Stomach (tissue), 4 donors: ENCODE data around the gene C1orf50.
"Not testable (repeated sequence)": the region's sequence is repeated elsewhere in the genome, so short reads cannot be mapped to it uniquely, and the experiment has no call there.

Source experiments
- POLR2A ChIP-seq, 4 donors: fragments of 450-650 bp; IDR thresholded peaks; one replicate each; pipeline ENCODE4 v1.6.1; 2016; ENCODE audit warnings: antibody characterized with exemption in 4 of 4, control low read depth in 2 of 4, mild to moderate bottlenecking in 1 of 4, moderate library complexity in 1 of 4
- POLR2AphosphoS5 ChIP-seq, 3 donors: sonication (generic); formaldehyde crosslinking; IDR thresholded peaks; one replicate each; pipeline ENCODE4 v1.6.1; 2016; ENCODE audit warnings: antibody characterized with exemption in 3 of 3
- TF ChIP-seq, protein P1 (sequence below), 7 experiments: fragments of 450-650 bp in 4 of 7; fragments of 200-600 bp in 3 of 7; sonication (generic) in 3 of 7; IDR thresholded peaks; one replicate each; pipeline ENCODE4 v1.5.1; 2016 to 2019; ENCODE audit warnings: antibody characterized with exemption in 7 of 7, control low read depth in 2 of 7, mild to moderate bottlenecking in 1 of 7

DNA sequence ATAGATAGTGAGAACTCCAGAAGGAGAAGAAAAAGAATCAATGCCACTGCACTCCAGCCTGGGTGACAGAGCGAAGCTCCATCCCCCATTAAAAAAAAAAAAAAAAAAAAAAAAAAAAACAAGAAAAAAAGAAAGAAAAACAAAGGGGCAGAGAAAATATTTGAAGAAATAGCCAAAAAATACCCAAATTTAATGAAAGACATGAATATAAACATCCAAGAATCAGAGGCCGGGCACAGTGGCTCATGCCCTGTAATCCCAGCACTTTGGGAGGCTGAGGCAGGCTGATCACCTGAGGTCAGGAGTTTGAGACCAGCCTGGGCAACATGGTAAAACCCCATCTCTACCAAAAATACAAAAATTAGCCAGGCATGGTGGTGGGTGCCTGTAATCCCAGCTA is 44.6 kb upstream of the C1orf50 start:
- TF ChIP-seq, protein P1, sequence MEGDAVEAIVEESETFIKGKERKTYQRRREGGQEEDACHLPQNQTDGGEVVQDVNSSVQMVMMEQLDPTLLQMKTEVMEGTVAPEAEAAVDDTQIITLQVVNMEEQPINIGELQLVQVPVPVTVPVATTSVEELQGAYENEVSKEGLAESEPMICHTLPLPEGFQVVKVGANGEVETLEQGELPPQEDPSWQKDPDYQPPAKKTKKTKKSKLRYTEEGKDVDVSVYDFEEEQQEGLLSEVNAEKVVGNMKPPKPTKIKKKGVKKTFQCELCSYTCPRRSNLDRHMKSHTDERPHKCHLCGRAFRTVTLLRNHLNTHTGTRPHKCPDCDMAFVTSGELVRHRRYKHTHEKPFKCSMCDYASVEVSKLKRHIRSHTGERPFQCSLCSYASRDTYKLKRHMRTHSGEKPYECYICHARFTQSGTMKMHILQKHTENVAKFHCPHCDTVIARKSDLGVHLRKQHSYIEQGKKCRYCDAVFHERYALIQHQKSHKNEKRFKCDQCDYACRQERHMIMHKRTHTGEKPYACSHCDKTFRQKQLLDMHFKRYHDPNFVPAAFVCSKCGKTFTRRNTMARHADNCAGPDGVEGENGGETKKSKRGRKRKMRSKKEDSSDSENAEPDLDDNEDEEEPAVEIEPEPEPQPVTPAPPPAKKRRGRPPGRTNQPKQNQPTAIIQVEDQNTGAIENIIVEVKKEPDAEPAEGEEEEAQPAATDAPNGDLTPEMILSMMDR (IDR thresholded peaks at IDR 0.05) = not testable (repeated sequence)
- not testable (repeated sequence) for TF ChIP-seq POLR2AphosphoS5, POLR2A (IDR thresholded peaks at IDR 0.05)
